ENCODE results near the gene SLC47A2. TPM values are rescaled to one million over a fixed set of nuclear protein-coding genes. Genes with fewer than 3 reads are reported as not detected.

Gene SLC47A2
- total RNA-seq, 1 donor from 2014 or later, result not detected

DNA sequence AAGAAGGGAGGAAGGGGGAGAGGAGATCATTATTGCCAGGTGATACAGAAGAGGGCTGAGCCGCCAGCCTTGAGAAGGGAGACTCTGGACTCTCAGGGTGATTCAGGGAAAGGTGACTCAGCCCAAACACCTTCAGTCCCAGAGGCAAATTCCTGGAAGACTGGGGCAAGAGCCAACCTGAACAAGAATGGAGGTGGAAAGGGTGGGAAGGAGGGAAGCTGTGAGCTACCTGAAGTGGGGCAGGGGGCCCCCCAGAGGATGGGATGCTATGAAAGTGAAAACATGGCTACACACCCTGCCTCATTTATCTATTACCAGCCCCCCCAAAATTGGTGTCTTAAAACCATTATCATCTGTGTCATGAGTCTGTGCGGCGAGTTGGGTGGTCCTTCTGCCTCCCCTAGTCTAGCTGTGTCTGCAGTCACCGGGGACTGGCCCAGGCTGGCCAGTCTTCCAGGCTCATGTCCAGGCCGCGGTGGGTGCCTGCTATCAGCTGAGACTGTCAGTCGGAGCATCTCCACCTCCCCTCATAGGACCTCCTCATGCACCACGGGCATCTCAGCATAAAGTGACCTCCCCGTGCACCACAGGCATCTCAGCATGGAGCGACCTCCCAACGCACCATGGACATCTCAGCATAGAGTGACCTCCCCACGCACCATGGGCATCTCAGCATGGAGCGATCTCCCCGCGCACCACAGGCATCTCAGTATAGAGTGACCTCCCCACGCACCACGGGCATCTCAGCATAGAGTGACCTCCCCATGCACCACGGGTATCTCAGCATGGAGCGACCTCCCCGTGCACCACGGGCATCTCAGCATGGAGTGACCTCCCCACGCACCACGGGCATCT, 3.2 kb upstream of the SLC47A2 start:
- no peak for ATAC-seq (ENCODE audit: low read depth)
- no peak overlapping the region for H3K4me3 Mint-ChIP-seq
- H3K9me3 Mint-ChIP-seq, result no peaks in the 10 kb centered on the region
- intact Hi-C loops (cut with micrococcal nuclease), result no loop called here
- POLR2A ChIA-PET, result no interaction called here
- CTCF ChIA-PET, result no interaction called here
- no peak overlapping the region for H3K27ac Mint-ChIP-seq
- TF ChIP-seq, protein P1, sequence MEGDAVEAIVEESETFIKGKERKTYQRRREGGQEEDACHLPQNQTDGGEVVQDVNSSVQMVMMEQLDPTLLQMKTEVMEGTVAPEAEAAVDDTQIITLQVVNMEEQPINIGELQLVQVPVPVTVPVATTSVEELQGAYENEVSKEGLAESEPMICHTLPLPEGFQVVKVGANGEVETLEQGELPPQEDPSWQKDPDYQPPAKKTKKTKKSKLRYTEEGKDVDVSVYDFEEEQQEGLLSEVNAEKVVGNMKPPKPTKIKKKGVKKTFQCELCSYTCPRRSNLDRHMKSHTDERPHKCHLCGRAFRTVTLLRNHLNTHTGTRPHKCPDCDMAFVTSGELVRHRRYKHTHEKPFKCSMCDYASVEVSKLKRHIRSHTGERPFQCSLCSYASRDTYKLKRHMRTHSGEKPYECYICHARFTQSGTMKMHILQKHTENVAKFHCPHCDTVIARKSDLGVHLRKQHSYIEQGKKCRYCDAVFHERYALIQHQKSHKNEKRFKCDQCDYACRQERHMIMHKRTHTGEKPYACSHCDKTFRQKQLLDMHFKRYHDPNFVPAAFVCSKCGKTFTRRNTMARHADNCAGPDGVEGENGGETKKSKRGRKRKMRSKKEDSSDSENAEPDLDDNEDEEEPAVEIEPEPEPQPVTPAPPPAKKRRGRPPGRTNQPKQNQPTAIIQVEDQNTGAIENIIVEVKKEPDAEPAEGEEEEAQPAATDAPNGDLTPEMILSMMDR (IDR thresholded peaks at IDR 0.05), result no peak
- H3K4me1 Mint-ChIP-seq, result peaks cover 8% of the 10 kb centered on the region
- DNase-seq, result no peak
- H3K27me3 Mint-ChIP-seq, result peaks cover 4% of the 10 kb centered on the region
- H3K36me3 Mint-ChIP-seq (ENCODE audit: low read depth), result no peaks in the 10 kb centered on the region

GRCh38 chr17:19718613-19719354, 2.4 kb upstream of the SLC47A2 start:
- ChIA-PET POLR2A (no interaction called here), CTCF (no interaction called here)
- Mint-ChIP-seq H3K4me3 (no peak overlapping the region), H3K27ac (no peak overlapping the region), H3K36me3 (ENCODE audit: low read depth) (no peaks in the 10 kb centered on the region), H3K27me3 (peaks cover 4% of the 10 kb centered on the region), H3K9me3 (no peaks in the 10 kb centered on the region), H3K4me1 (peaks cover under 1% of the 10 kb centered on the region)
- intact Hi-C loops (cut with micrococcal nuclease), result no loop called here
- DNase-seq, result no peak
- TF ChIP-seq, protein P1 (IDR thresholded peaks at IDR 0.05), result no peak
- no peak for ATAC-seq (ENCODE audit: low read depth)

- ChIA-PET POLR2A (no interaction called here), CTCF (no interaction called here)
- H3K36me3 Mint-ChIP-seq (ENCODE audit: low read depth), result no peaks in the 10 kb centered on the region
- intact Hi-C loops (cut with micrococcal nuclease), result no loop called here
- no peak overlapping the region for H3K4me3 Mint-ChIP-seq
- DNase-seq (no peak), ATAC-seq (ENCODE audit: low read depth) (no peak)
- no peaks in the 10 kb centered on the region for H3K9me3 Mint-ChIP-seq
- no peak overlapping the region for H3K27ac Mint-ChIP-seq
- TF ChIP-seq, protein P1 (IDR thresholded peaks at IDR 0.05), result no peak
- H3K27me3 Mint-ChIP-seq, result peaks cover 4% of the 10 kb centered on the region
- no peaks in the 10 kb centered on the region for H3K4me1 Mint-ChIP-seq
These were observed 1.7 kb upstream of the SLC47A2 start for GRCh38 chr17:19718041-19718612.

GRCh38 chr17:19717411-19717908, 1.1 kb upstream of the SLC47A2 start:
- H3K4me1 Mint-ChIP-seq, result no peaks in the 10 kb centered on the region
- intact Hi-C loops (cut with micrococcal nuclease), result no loop called here
- CTCF ChIA-PET, result no interaction called here
- ATAC-seq (ENCODE audit: low read depth) (no peak), DNase-seq (no peak)
- TF ChIP-seq, protein P1 (IDR thresholded peaks at IDR 0.05), result no peak
- H3K27ac Mint-ChIP-seq, result no peak overlapping the region
- H3K9me3 Mint-ChIP-seq, result no peaks in the 10 kb centered on the region
- POLR2A ChIA-PET, result no interaction called here
- peaks cover 4% of the 10 kb centered on the region for H3K27me3 Mint-ChIP-seq
- H3K36me3 Mint-ChIP-seq (ENCODE audit: low read depth), result no peaks in the 10 kb centered on the region
- H3K4me3 Mint-ChIP-seq, result no peak overlapping the region

DNA sequence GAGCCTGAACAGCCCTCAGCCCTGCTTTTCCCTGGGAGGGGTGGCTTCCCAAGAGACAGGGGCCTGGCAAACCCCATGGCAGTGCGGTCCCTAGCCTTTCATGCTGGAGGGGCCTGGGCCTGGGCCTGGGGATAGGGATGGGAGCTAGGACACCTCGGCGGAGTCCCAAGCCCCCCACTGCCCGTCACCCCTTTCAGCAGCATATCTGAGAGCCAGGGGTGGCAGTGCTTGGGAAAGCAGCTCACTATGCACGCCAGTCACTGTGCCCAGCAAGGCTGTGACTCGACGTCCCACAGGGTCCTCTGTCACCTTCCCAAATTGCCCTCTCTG, 612 bp upstream of the SLC47A2 start:
- CTCF ChIA-PET, result no interaction called here

More for the DNA sequence above, 612 bp upstream of the SLC47A2 start:
- POLR2A ChIA-PET, result no interaction called here
- H3K36me3 Mint-ChIP-seq (ENCODE audit: low read depth), result no peaks in the 10 kb centered on the region
- ATAC-seq (ENCODE audit: low read depth) (no peak), DNase-seq (no peak)
- TF ChIP-seq, protein P1 (IDR thresholded peaks at IDR 0.05), result no peak
- no peaks in the 10 kb centered on the region for H3K4me1 Mint-ChIP-seq
- no peak overlapping the region for H3K4me3 Mint-ChIP-seq
- intact Hi-C loops (cut with micrococcal nuclease), result no loop called here
- no peak overlapping the region for H3K27ac Mint-ChIP-seq
- H3K27me3 Mint-ChIP-seq, result peaks cover 4% of the 10 kb centered on the region
- no peaks in the 10 kb centered on the region for H3K9me3 Mint-ChIP-seq

Data from activated B cell treated with CpG ODN at 0.5 μM for 24 hours (primary cell).